ENCODE results near the gene NOL12.
A peak's percentile ranks its signal among the peaks of the same experiment; 100 is the strongest.
"Not testable (repeated sequence)": the region's sequence is repeated elsewhere in the genome, so short reads cannot be mapped to it uniquely, and the experiment has no call there.

The NOL12 gene

GRCh38 chr22:37713761-37714160 is 27.6 kb downstream of the NOL12 start:
- DNase-seq (ENCODE audit: low spot score): no peak

- no peak for DNase-seq (ENCODE audit: low spot score)
These were observed 28.5 kb downstream of the NOL12 start for GRCh38 chr22:37714634-37715033.

DNA sequence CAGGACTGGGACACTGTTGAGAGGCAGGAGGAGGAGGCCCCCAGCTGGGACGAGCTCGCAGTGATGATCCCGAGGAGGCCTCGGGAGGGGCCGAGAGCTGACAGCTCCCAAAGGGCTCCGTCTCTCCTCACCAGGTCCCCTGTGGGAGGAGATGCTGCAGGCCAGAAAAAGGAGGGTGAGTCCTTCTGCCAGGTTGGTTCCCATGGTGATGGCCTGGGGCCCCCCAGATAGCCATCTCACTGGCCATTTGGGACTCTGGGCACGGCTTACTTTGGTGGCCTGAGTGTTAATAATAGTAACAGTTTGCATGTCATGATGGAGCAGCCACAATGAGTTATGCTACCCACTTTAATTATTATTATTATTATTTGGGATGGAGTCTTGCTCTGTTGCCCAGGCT is 29.6 kb downstream of the NOL12 start:
- no peak for DNase-seq (ENCODE audit: low spot score)

GRCh38 chr22:37716708-37717107 is 30.6 kb downstream of the NOL12 start:
- no peak for DNase-seq (ENCODE audit: low spot score)

DNA sequence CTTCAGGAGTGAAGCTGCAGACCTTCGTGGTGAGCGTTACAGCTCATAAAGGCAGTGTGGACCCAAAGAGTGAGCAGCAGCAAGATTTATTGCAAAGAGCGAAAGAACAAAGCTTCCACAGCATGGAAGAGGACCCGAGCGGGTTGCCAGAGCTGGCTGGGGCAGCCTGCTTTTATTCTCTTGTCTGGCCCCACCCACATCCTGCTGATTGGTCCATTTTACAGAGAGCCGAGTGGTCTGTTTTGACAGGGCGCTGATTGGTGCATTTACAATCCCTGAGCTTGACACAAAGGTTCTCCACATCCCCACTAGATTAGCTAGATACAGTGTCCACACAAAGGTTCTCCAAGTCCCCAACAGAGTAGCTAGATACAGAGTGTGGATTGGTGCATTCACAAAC is 31.1 kb downstream of the NOL12 start:
- DNase-seq (ENCODE audit: low spot score): not testable (repeated sequence)

GRCh38 chr22:37717746-37718305 is 31.7 kb downstream of the NOL12 start:
- not testable (repeated sequence) for DNase-seq (ENCODE audit: low spot score)

GRCh38 chr22:37725551-37726240 is 39.6 kb downstream of the NOL12 start:
- DNase-seq (ENCODE audit: low spot score): no peak

GRCh38 chr22:37726241-37726887 is 40.2 kb downstream of the NOL12 start:
- DNase-seq (ENCODE audit: low spot score): no peak

DNA sequence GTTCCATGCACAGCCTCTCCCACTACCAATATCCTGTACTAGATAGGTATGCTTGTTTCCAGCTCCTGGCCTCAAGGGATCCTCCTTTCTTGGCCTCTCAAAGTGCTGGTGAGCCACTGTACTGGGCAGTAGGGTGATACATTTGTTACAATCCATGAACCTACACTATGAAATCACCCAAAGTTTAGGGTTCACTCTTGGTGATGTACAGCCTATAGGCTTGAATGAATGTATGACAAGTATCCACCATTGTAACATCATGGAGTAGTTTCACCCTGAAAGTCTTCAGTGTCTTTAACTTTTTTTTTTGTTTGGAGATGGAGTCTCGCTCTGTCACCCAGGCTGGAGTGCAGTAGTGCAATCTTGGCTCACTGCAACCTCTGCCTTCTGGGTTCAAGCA is 42.5 kb downstream of the NOL12 start:
- DNase-seq (ENCODE audit: low spot score): no peak

GRCh38 chr22:37731804-37732471 is 45.8 kb downstream of the NOL12 start:
- DNase-seq (ENCODE audit: low spot score): no peak

DNA sequence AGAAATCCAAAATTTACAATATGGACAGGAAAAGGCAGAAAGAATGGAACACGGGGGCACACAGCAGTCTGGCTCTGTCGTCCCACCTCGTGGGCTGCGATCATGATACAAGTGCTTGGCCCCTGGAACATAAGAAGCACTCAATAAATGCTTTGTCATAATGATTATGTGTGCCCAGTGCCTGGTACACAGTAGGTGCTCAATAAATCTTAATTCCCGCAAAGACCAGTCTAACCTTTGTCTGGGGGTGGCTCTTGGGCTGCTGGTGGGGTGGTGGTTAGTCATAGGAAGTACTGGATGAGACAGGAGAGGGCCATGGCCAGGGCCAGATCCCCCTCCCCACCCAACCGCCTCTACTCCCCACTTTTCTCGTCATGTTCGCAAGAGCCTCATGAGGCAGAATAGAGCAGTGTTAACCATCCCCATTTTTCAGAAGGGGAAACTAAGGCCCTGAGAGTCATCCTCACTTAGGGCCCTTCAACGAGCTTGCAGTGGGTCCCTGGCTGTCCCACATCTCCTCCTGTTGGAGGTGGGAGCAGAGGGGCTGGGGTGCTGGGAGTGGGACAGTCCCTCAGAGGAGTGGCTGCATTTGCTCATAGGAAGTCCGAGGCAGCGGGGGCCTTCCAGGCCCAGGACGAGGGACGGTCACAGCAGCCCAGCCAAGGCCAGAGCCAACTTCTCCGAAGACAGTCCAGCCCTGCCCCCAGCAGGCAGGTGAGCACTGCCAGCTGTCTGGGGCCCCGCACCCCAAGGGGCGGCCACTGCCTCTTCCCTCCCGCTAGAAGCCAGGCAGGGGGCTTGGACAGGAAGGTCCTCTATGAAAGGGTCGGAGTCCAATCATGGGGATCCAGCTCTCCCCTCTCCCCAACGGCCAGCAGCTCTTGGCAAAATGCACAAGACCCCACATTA is 46.8 kb downstream of the NOL12 start:
- DNase-seq (ENCODE audit: low spot score): no peak

DNA sequence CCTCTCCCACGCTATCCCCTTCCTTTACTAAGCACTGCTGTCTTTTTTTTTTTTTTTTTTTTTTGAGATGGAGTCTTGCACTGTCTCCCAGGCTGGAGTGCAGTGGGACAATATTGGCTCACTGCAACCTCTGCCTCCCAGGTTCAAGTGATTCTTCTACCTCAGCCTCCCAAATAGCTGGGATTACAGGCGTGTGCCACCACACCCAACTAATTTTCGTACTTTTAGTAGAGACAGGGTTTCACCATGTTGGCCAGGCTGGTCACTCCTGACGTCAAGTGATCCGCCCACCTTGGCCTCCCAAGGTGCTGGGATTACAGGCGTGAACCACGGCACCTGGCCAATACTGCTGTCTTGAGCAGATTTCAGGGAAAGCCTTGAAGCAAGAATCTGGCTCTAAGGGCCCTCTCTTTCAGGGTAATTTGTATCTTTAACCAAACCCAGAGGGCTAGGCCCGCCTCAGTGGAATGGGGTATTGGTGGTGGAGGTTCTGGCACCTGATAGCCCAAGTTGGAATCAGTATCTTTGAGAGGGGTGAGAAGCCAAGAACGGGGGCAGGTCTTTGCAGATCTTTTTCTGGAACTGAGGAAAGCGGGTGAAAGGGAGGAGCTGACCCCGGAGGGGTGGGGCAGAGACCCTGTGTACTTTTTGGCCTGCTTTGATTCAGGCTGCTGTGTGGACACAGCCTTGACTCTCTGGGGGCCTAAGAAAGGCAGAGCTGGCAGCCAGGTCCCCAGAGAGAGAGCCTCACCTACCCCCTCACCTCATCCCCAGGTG is 47.7 kb downstream of the NOL12 start:
- no peak for DNase-seq (ENCODE audit: low spot score)

GRCh38 chr22:37734402-37734700 is 48.2 kb downstream of the NOL12 start:
- no peak for DNase-seq (ENCODE audit: low spot score)

DNA sequence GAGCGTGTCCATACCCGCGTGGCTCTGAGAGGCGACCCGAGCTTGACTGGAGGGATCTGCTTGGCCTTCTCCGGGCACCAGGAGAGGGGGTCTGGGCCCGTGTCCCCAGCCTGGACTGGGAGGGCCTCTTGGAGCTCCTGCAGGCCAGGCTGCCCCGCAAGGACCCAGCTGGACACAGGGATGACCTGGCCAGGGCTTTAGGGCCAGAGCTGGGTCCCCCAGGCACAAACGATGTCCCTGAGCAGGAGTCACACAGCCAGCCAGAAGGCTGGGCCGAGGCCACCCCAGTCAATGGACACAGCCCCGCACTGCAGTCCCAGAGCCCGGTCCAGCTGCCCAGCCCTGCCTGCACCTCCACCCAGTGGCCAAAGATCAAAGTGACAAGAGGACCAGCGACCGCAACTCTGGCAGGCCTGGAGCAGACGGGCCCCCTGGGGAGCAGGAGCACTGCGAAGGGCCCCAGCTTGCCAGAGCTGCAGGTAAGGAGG is 48.9 kb downstream of the NOL12 start:
- DNase-seq (ENCODE audit: low spot score): no peak

GRCh38 chr22:37739035-37739434 is 52.9 kb downstream of the NOL12 start:
- DNase-seq (ENCODE audit: low spot score): no peak

DNA sequence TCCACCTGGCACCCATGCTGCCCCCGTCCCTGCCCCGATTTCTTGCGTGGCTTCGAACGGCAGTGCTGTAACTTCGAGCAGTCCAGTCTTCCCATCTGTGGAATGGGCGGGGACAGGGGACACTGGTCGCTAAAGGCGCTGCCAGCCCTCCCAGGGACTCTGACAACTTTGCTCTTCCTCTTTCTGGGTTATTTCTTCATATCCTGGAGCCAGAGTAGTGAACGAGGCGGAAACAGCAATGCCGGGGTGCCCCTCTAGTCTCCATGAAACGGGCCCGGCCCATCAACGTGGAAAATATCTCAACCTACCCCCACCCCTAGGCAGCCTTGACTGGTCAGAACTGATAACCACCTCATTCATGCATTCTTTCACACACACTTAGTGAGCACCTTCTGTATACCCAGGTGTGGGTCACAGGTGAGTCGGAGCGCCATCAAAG is 53.5 kb downstream of the NOL12 start:
- no peak for DNase-seq (ENCODE audit: low spot score)

GRCh38 chr22:37740455-37741311 is 54.5 kb downstream of the NOL12 start:
- DNase-seq (ENCODE audit: low spot score): no peak

DNA sequence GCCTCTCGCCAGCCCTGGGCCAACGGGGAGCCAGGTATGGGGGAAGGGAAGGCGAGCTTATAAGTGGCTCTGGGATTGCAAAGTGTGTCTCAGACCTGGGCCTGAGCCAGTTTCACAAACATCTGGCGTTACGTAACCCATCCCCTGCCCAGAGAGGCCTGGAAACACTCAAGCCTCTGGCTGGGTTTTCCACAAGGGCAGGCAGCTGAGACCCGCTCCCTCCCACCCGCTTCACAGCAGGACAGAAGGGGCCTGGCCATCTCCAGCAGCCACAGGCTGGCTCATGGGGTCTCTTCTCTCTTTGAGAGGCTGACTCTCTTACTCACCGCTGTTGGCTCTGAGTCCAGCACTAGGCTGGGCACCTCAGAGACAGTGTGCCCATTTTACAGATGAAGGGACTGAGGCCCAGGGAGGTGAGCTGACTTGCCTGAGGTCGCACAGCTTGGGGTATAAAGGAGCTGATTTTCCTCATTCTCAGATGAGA is 55.2 kb downstream of the NOL12 start:
- peak; percentile 93 for DNase-seq (ENCODE audit: low spot score)

DNA sequence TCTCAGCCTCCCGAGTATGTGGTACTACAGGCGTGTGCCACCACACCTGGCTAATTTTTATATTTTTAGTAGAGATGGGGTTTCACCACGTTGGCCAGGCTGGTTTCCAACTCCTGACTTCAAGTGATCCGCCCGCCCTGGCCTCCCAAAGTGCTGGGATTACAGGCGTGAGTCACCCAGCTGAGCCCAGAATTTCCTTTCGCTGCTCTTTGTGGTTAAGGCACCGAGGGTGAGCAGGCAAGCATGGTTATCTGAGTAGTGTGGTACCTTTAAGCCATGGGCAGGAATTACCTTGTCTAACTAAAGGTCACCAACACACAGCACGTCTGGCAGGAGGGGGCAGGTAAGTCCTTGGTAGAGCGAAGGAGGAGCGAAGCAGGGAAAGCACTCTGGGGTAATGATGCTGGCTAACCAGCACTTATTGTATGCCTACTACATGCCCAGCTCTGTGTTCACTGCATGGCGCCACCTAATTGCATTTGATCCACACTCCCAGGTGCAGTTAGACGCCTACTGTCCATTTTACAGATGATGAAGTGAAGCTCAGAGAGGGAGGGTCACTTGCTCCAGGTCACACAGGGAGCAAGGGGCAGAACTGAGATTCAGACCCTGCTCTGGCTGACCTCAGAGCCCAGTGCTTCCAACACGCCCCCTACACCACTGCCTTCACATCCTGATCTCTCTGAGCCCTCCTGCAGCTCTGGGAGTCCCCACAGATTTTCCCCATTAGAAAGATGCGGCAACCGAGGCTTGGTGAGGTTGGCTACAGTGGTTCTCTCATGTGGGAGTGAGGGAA is 56.4 kb downstream of the NOL12 start:
- no peak for DNase-seq (ENCODE audit: low spot score)

Data from left forelimb (tissue), 1 donor.